Lower lobe of right lung (tissue), 2 donors: Measurements from ENCODE around the gene TTF2. TPM values are rescaled to one million over a fixed set of nuclear protein-coding genes. Genes with fewer than 3 reads are reported as not detected.

Experiments used
- ATAC-seq, 2 donors: fragments of 200-7000 bp; cut with Tn5 transposase; one replicate each; pipeline ENCODE4 v1.9.1; 2020 to 2022; ENCODE audit warnings: mild to moderate bottlenecking in 2 of 2, moderate library complexity in 2 of 2
- DNase-seq: peaks from one replicate; pipeline ENCODE4 v3.0.0-alpha.2; 2020
- H3K27ac ChIP-seq: fragments of 200-600 bp; one replicate; pipeline ENCODE4 v1.8.0; 2022
- H3K27me3 ChIP-seq: fragments of 200-600 bp; one replicate; pipeline ENCODE4 v1.8.0; 2022; ENCODE audit warnings: low read depth
- H3K36me3 ChIP-seq: fragments of 200-600 bp; one replicate; pipeline ENCODE4 v1.8.0; 2022; ENCODE audit warnings: mild to moderate bottlenecking
- H3K4me1 ChIP-seq: fragments of 200-600 bp; one replicate; pipeline ENCODE4 v1.8.0; 2022
- H3K4me3 ChIP-seq: fragments of 200-600 bp; one replicate; pipeline ENCODE4 v1.8.0; 2022; ENCODE audit warnings: mild to moderate bottlenecking
- H3K9me3 ChIP-seq: fragments of 200-600 bp; one replicate; pipeline ENCODE4 v1.8.0; 2022
- intact Hi-C: fragments of 100-400 bp; cut with DNase I; formaldehyde crosslinking; loops from one replicate; pipeline ENCODE4 v1.11.0; 2022
- total RNA-seq: library from RNA; stranded (reverse); fragmentation: NEBNext Ultra II Directional; extraction: Animal tissue kit (Norgen Biotek cat#: 25700); gene quantifications from one replicate; pipeline ENCODE4 v1.2.1, GENCODE V29; 2021
- TF ChIP-seq, protein P1 (sequence below): fragments of 200-600 bp; IDR thresholded peaks from one replicate; pipeline ENCODE4 v1.8.0; 2022; ENCODE audit warnings: antibody characterized with exemption, mild to moderate bottlenecking
- donor health status: DM: no; HTN: yes; CAD: no; lungs with severe emphysema.

TTF2 gene
- total RNA-seq, 1 donor from 2014 or later, result 18.0 TPM

GRCh38 chr1:117106478-117106877 is 46.4 kb downstream of the TTF2 start:
- Histone ChIP-seq H3K9me3 (no peaks in the 10 kb centered on the region), H3K36me3 (peaks cover 9% of the 10 kb centered on the region), H3K4me1 (no peaks in the 10 kb centered on the region), H3K27ac (no peak overlapping the region), H3K27me3 (no peaks in the 10 kb centered on the region), H3K4me3 (no peak overlapping the region)
- ATAC-seq, result no peak
- TF ChIP-seq, protein P1, sequence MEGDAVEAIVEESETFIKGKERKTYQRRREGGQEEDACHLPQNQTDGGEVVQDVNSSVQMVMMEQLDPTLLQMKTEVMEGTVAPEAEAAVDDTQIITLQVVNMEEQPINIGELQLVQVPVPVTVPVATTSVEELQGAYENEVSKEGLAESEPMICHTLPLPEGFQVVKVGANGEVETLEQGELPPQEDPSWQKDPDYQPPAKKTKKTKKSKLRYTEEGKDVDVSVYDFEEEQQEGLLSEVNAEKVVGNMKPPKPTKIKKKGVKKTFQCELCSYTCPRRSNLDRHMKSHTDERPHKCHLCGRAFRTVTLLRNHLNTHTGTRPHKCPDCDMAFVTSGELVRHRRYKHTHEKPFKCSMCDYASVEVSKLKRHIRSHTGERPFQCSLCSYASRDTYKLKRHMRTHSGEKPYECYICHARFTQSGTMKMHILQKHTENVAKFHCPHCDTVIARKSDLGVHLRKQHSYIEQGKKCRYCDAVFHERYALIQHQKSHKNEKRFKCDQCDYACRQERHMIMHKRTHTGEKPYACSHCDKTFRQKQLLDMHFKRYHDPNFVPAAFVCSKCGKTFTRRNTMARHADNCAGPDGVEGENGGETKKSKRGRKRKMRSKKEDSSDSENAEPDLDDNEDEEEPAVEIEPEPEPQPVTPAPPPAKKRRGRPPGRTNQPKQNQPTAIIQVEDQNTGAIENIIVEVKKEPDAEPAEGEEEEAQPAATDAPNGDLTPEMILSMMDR, result no peak
- no peak for DNase-seq
- intact Hi-C loops, result no loop called here

DNA sequence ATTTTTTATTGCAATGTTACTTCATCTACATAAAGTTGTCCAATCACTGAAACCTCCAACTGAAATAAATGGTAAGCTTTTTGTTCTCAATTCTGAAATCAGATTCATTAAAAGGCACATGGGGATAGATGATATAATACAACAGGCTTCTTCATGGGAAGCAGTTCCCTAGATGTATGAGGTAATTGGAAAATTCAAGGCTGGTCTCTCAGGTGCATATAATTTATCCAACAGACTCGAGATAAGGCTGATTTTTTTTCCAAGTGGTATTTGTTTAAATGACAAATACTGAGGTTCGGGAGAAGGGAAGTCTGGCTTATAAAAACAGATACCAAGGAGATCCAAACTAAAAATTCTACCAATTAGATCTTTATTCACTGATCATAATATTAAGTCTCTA is 47.2 kb downstream of the TTF2 start:
- H3K4me1 ChIP-seq, result no peaks in the 10 kb centered on the region
- intact Hi-C loops, result no loop called here
- TF ChIP-seq, protein P1, result no peak
- no peak overlapping the region for H3K27ac ChIP-seq
- H3K4me3 ChIP-seq, result no peak overlapping the region
- DNase-seq (no peak), ATAC-seq (no peak)
- no peaks in the 10 kb centered on the region for H3K9me3 ChIP-seq
- peaks cover under 1% of the 10 kb centered on the region for H3K36me3 ChIP-seq
- H3K27me3 ChIP-seq, result no peaks in the 10 kb centered on the region

- Histone ChIP-seq H3K36me3 (no peaks in the 10 kb centered on the region), H3K27me3 (no peaks in the 10 kb centered on the region), H3K4me3 (no peak overlapping the region), H3K9me3 (no peaks in the 10 kb centered on the region), H3K27ac (no peak overlapping the region), H3K4me1 (no peaks in the 10 kb centered on the region)
- intact Hi-C loops, result no loop called here
- TF ChIP-seq, protein P1, result no peak
- no peak for ATAC-seq
- DNase-seq, result no peak
Observed at GRCh38 chr1:117110774-117111173, 50.6 kb downstream of the TTF2 start.

DNA sequence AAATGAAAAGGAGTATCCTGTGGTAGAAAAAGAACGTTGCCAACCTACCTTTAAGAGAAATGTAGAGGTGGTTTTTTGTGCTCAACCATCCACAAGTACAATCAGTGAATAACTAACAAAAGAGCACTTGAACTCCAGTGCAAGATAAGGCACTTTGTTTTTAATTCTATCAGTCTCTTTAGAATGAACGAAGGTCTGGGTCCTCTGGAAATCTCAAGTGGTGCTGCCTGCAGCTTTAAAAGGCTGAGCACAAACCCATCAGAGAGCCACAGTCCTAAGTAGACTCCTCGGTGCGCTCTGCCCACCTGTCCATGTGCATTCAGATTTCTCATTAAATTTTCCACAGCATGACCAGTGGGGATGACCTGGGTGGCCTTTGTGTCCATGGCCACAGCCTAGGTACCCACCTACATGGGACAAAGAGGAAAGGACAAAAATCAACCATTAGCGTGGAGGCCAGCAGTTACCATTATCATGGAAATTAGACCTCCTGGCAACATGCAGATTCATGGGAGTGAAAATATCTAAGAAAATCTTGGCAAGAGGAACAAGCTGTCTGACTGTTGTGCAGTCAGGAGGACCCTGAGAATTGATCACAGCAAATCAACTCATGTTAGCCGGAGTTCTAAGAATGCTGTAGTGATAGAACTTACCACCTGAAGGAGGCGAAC is 52.1 kb downstream of the TTF2 start:
- no peaks in the 10 kb centered on the region for H3K9me3 ChIP-seq
- no peaks in the 10 kb centered on the region for H3K4me1 ChIP-seq
- no peaks in the 10 kb centered on the region for H3K27me3 ChIP-seq
- DNase-seq (no peak), ATAC-seq (peak; percentile 67 to 82)
- no peak overlapping the region for H3K27ac ChIP-seq
- H3K36me3 ChIP-seq, result no peaks in the 10 kb centered on the region
- TF ChIP-seq, protein P1, result no peak
- intact Hi-C loops, result no loop called here
- H3K4me3 ChIP-seq, result no peak overlapping the region

- Histone ChIP-seq H3K36me3 (no peaks in the 10 kb centered on the region), H3K9me3 (no peaks in the 10 kb centered on the region), H3K4me1 (no peaks in the 10 kb centered on the region), H3K4me3 (no peak overlapping the region), H3K27ac (no peak overlapping the region), H3K27me3 (no peaks in the 10 kb centered on the region)
- ATAC-seq (no peak), DNase-seq (no peak)
- TF ChIP-seq, protein P1, result no peak
- intact Hi-C loops, result no loop called here
Observed at GRCh38 chr1:117113199-117113598, 53.1 kb downstream of the TTF2 start.
